Gastroesophageal sphincter (tissue), 4 donors: ENCODE data around the gene DEFB118. TPM values are rescaled to one million over a fixed set of nuclear protein-coding genes. Genes with fewer than 3 reads are reported as not detected.
"Not testable (repeated sequence)": the region's sequence is repeated elsewhere in the genome, so short reads cannot be mapped to it uniquely, and the experiment has no call there.

Experiments used
- ATAC-seq: fragments of 150-250 bp; one replicate; pipeline ENCODE4 v1.9.1; 2016; ENCODE audit warnings: mild to moderate bottlenecking, moderate library complexity
- H3K27ac ChIP-seq, 4 donors: fragments of 200-600 bp; sonication (generic) in 3 of 4; 1 replicate in 3 of 4; 2 replicates in 1 of 4; pipeline ENCODE4 v1.5.1; 2016 to 2019
- H3K27me3 ChIP-seq: fragments of 200-600 bp; sonication (generic); one replicate; pipeline ENCODE4 v1.5.1; 2019
- H3K36me3 ChIP-seq, 2 donors: fragments of 200-600 bp; sonication (generic); one replicate each; pipeline ENCODE4 v1.5.1; 2019; ENCODE audit warnings: control low read depth in 1 of 2
- H3K4me1 ChIP-seq, 3 donors: fragments of 200-600 bp; sonication (generic); 1 replicate in 2 of 3; 2 replicates in 1 of 3; pipeline ENCODE4 v1.5.1; 2016 to 2019; ENCODE audit warnings: control low read depth in 2 of 3
- H3K4me3 ChIP-seq, 2 donors: fragments of 200-600 bp; sonication (generic); one replicate each; pipeline ENCODE4 v1.5.1; 2019; ENCODE audit warnings: mild to moderate bottlenecking in 1 of 2, moderate library complexity in 1 of 2
- H3K9me3 ChIP-seq, 3 donors: fragments of 200-600 bp; sonication (generic); one replicate each; pipeline ENCODE4 v1.5.1; 2017 to 2019; ENCODE audit warnings: control low read depth in 2 of 3
- EP300 ChIP-seq: sonication (generic); formaldehyde crosslinking; IDR thresholded peaks from one replicate; pipeline ENCODE4 v1.6.1; 2017; ENCODE audit warnings: antibody characterized with exemption, mild to moderate bottlenecking
- POLR2A ChIP-seq, 2 donors: fragments of 450-650 bp; IDR thresholded peaks; one replicate each; pipeline ENCODE4 v1.6.1; 2017; ENCODE audit warnings: antibody characterized with exemption in 2 of 2, mild to moderate bottlenecking in 2 of 2, moderate library complexity in 1 of 2
- POLR2AphosphoS5 ChIP-seq: sonication (generic); formaldehyde crosslinking; IDR thresholded peaks from one replicate; pipeline ENCODE4 v1.6.1; 2017; ENCODE audit warnings: antibody characterized with exemption
- WGBS, 2 donors: methylation state at CpG; one replicate each; pipeline ENCODE4 v1.1.5; 2018; ENCODE audit warnings: low coverage in 1 of 2; 5-methylcytosine and 5-hydroxymethylcytosine counted together
- total RNA-seq, 4 donors: library from RNA; depleted of rRNA; stranded (reverse); fragments of >200 nt; gene quantifications; one replicate each; pipeline ENCODE4 v1.1.0, GENCODE V29; 2016
- TF ChIP-seq, protein P1 (sequence below), 4 experiments: fragments of 200-600 bp in 2 of 4; fragments of 450-650 bp in 2 of 4; sonication (generic) in 1 of 4; IDR thresholded peaks; one replicate each; pipeline ENCODE4 v1.5.1; 2017 to 2019; ENCODE audit warnings: antibody characterized with exemption in 4 of 4, mild to moderate bottlenecking in 2 of 4, moderate library complexity in 2 of 4

Gene DEFB118
- not detected for total RNA-seq

DNA sequence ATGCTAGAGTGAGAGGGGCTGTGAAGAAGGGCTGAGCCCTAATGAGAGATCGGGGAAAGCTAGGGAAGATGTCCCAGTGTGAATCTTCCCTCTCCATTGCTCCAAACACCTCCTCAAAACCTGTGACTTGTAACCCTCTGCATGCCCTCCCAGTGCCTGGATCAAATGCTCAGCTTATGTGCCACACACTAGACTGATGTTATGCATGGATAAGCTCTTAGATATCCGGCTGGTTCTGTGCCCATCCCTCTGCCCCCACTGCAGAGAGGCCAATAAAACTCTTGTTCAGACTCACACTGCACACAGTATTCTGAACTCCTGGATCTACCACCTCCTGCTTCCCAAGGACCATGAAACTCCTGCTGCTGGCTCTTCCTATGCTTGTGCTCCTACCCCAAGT, at the start of gene DEFB118:
TSS of gene DEFB118 (plus strand) at position 301 of the 400 bp plus-strand sequence. CDS start at position 351, 50 bp downstream.
- Histone ChIP-seq H3K36me3 (no peaks in the 10 kb centered on the region), H3K27ac (no peak within 1 kb of the TSS), H3K9me3 (peaks cover 0 to 13% (median 0%) of the 10 kb centered on the region in 3 donors), H3K4me3 (no peak within 1 kb of the TSS), H3K4me1 (no peaks in the 10 kb centered on the region), H3K27me3 (peaks cover 7% of the 10 kb centered on the region)
- 64 to 75% methylated on average over 1 to 2 of the region's 2 CpGs for WGBS, 2 donors
- no peak for ATAC-seq
- TF ChIP-seq POLR2AphosphoS5 (no peak), EP300 (no peak), POLR2A (IDR thresholded peaks at IDR 0.05) (no peak)
- TF ChIP-seq, protein P1, sequence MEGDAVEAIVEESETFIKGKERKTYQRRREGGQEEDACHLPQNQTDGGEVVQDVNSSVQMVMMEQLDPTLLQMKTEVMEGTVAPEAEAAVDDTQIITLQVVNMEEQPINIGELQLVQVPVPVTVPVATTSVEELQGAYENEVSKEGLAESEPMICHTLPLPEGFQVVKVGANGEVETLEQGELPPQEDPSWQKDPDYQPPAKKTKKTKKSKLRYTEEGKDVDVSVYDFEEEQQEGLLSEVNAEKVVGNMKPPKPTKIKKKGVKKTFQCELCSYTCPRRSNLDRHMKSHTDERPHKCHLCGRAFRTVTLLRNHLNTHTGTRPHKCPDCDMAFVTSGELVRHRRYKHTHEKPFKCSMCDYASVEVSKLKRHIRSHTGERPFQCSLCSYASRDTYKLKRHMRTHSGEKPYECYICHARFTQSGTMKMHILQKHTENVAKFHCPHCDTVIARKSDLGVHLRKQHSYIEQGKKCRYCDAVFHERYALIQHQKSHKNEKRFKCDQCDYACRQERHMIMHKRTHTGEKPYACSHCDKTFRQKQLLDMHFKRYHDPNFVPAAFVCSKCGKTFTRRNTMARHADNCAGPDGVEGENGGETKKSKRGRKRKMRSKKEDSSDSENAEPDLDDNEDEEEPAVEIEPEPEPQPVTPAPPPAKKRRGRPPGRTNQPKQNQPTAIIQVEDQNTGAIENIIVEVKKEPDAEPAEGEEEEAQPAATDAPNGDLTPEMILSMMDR (IDR thresholded peaks at IDR 0.05) = no peak

- H3K4me3 ChIP-seq = no peak overlapping the region
- peaks cover 10% of the 10 kb centered on the region for H3K27me3 ChIP-seq
- H3K27ac ChIP-seq = no peak overlapping the region
- 33 to 47% methylated on average over 3 of the region's 3 CpGs for WGBS, 2 donors
- no peak for ATAC-seq
- H3K36me3 ChIP-seq = no peaks in the 10 kb centered on the region
- peaks cover 0 to 46% (median 0%) of the 10 kb centered on the region in 3 donors for H3K9me3 ChIP-seq
- no peaks in the 10 kb centered on the region for H3K4me1 ChIP-seq
- TF ChIP-seq POLR2AphosphoS5 (no peak), POLR2A (IDR thresholded peaks at IDR 0.05) (no peak)
These were observed 45.9 kb upstream of the DEFB118 start for GRCh38 chr20:31322504-31322903.

DNA sequence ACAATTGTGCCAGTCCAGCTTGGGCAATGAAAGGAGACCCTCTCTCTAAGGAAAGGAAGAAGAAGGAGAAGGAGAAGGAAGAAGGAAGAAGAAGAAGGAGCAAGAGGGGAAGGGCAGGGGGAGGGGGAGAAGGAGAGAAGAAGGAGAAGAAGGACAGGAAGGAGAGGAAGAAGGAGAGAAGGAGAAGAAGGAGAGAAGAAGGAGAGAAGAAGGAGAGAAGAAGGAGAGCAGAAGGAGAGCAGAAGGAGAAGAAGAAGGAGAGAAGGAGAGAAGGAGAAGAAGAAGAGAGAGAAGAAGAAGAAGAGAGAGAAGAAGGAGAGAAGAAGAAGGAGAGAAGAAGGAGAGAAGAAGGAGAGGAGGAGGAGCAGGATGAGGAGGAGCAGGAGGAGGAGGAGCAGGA, 37.5 kb upstream of the DEFB118 start:
- no peak for ATAC-seq
- Histone ChIP-seq H3K4me3 (no peak overlapping the region), H3K4me1 (no peaks in the 10 kb centered on the region), H3K36me3 (no peaks in the 10 kb centered on the region), H3K9me3 (peaks cover 0 to 28% (median 0%) of the 10 kb centered on the region in 3 donors), H3K27ac (no peak overlapping the region), H3K27me3 (no peaks in the 10 kb centered on the region)
- no peak for TF ChIP-seq POLR2A (IDR thresholded peaks at IDR 0.05)
- TF ChIP-seq, protein P1 (IDR thresholded peaks at IDR 0.05) = no peak
- no peak for TF ChIP-seq EP300
- TF ChIP-seq POLR2AphosphoS5 = no peak

DNA sequence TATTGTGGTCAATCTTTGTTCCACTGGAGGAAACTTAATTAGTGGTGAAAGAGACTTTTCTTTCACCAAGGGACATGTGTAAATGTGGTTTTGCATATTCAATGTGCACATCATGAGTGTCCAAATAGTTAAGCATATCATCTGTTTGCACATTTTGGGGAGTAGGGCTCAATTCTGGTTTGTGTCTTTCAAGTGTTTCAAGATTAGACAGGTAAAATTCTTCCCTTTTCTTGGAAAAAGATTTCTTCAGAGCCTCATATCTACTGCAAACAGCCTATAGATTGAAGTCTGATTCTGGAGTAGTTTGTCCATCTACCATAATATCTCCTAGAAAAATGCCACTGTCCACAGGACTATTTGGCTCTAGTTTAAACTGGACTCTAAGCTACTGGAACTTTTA, 26.9 kb upstream of the DEFB118 start:
- TF ChIP-seq POLR2A (IDR thresholded peaks at IDR 0.05) (no peak), POLR2AphosphoS5 (no peak), EP300 (no peak)
- TF ChIP-seq, protein P1 (IDR thresholded peaks at IDR 0.05) = no peak
- no peaks in the 10 kb centered on the region for H3K27me3 ChIP-seq
- no peak overlapping the region for H3K4me3 ChIP-seq
- no peaks in the 10 kb centered on the region for H3K4me1 ChIP-seq
- no peaks in the 10 kb centered on the region for H3K9me3 ChIP-seq
- no peaks in the 10 kb centered on the region for H3K36me3 ChIP-seq
- no peak overlapping the region for H3K27ac ChIP-seq
- ATAC-seq = no peak

- TF ChIP-seq, protein P1 (IDR thresholded peaks at IDR 0.05) = no peak
- no peak for TF ChIP-seq POLR2AphosphoS5
- no peak overlapping the region for H3K27ac ChIP-seq
- no peaks in the 10 kb centered on the region for H3K36me3 ChIP-seq
- WGBS, 2 donors = 44 to 54% methylated on average over 1 of the region's 1 CpG
- ATAC-seq = no peak
- H3K9me3 ChIP-seq = peaks cover 0 to 5% (median 0%) of the 10 kb centered on the region in 3 donors
- H3K27me3 ChIP-seq = peaks cover 3% of the 10 kb centered on the region
- no peaks in the 10 kb centered on the region for H3K4me1 ChIP-seq
- no peak overlapping the region for H3K4me3 ChIP-seq
These were observed 12.4 kb upstream of the DEFB118 start for GRCh38 chr20:31355981-31356380.

DNA sequence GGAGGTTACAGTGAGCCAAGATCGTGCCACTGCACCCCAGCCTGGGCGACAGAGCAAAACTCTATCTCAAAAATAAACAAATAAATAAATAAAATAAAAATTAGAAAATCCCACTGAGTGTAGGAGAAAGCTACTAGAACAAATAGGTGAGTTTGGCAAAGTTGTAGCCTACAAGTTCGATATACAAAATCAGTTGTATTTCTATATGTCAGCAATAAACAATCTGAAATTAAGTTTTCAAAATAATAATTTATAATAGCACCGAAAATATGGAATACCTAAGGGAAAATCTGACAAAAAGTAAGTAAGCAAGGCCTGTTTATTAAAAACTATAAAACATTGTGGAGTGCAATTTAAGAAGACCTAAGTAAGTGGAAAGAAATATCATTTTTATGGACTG, 5.1 kb upstream of the DEFB118 start:
- no peaks in the 10 kb centered on the region for H3K36me3 ChIP-seq
- no peak for ATAC-seq
- peaks cover 3% of the 10 kb centered on the region for H3K27me3 ChIP-seq
- no peak for TF ChIP-seq EP300
- TF ChIP-seq POLR2AphosphoS5 = no peak
- TF ChIP-seq, protein P1 (IDR thresholded peaks at IDR 0.05) = no peak
- no peak for TF ChIP-seq POLR2A (IDR thresholded peaks at IDR 0.05)
- peaks cover 0 to 17% (median 0%) of the 10 kb centered on the region in 3 donors for H3K9me3 ChIP-seq
- no peak overlapping the region for H3K27ac ChIP-seq
- H3K4me3 ChIP-seq = no peak overlapping the region
- no peaks in the 10 kb centered on the region for H3K4me1 ChIP-seq
- 48 to 54% methylated on average over 2 to 4 of the region's 4 CpGs for WGBS, 2 donors

GRCh38 chr20:31364272-31364671, 4.1 kb upstream of the DEFB118 start:
- 72 to 81% methylated on average over 5 of the region's 5 CpGs for WGBS, 2 donors
- not testable (repeated sequence) for ATAC-seq, H3K4me1 ChIP-seq, H3K27ac ChIP-seq, H3K36me3 ChIP-seq, H3K4me3 ChIP-seq, H3K27me3 ChIP-seq
- peaks cover 0 to 17% (median 0%) of the 10 kb centered on the region in 3 donors for H3K9me3 ChIP-seq
